Sciatic nerve (tissue), 2 donors: ENCODE results near the gene ANKRD34A. TPM values are rescaled to one million over a fixed set of nuclear protein-coding genes. Genes with fewer than 3 reads are reported as not detected.

Experiments
- ATAC-seq: fragments of 200-7000 bp; cut with Tn5 transposase; one replicate; pipeline ENCODE4 v1.9.1; 2020; ENCODE audit warnings: mild to moderate bottlenecking, moderate library complexity
- DNase-seq: peaks from one replicate; pipeline ENCODE4 v3.0.0-alpha.2; 2020; ENCODE audit warnings: low spot score
- intact Hi-C: fragments of 100-400 bp; cut with DNase I; formaldehyde crosslinking; loops from one replicate; pipeline ENCODE4 v1.14.2; 2022
- total RNA-seq: library from RNA; stranded (reverse); fragmentation: NEBNext Ultra II Directional; extraction: Animal tissue kit (Norgen Biotek cat#: 25700); gene quantifications from one replicate; pipeline ENCODE4 v1.2.1, GENCODE V29; 2021
- donor health status: DM: no; HTN: no; CAD: no.
- donor health status: DM: no; HTN: no; CAD: no.

The ANKRD34A gene
- 1.2 TPM for total RNA-seq

- intact Hi-C loops: no loop called here
- ATAC-seq (peak; percentile 90), DNase-seq (peak; percentile 97)
Observed at GRCh38 chr1:145964328-145965118, at the start of gene ANKRD34A, which contains the start of gene POLR3GL. ANKRD34A (minus strand) TSS chr1:145964575; CDS start chr1:145961759, 2,816 bp downstream. POLR3GL (plus strand) TSS chr1:145964690; CDS start chr1:145974866, 10,176 bp downstream.

GRCh38 chr1:146013559-146013922 is 49.2 kb upstream of the ANKRD34A start:
- DNase-seq: no peak
- ATAC-seq: no peak
- intact Hi-C loops: loop anchor here (2.0 kb wide), 1 partner anchor 37 kb away; no protein-coding TSS in a partner anchor

GRCh38 chr1:146012703-146013558 is 48.6 kb upstream of the ANKRD34A start:
- intact Hi-C loops: loop anchor here (2.0 kb wide), 1 partner anchor 36 kb away; no protein-coding TSS in a partner anchor
- no peak for DNase-seq
- peak; percentile 73 for ATAC-seq

GRCh38 chr1:146010126-146010738 is 45.9 kb upstream of the ANKRD34A start:
- intact Hi-C loops: no loop called here
- ATAC-seq (no peak), DNase-seq (no peak)

GRCh38 chr1:146007489-146008133 is 43.2 kb upstream of the ANKRD34A start:
- no peak for DNase-seq

GRCh38 chr1:146001709-146002108 is 37.3 kb upstream of the ANKRD34A start:
- intact Hi-C loops: no loop called here
- ATAC-seq (no peak), DNase-seq (no peak)

More at GRCh38 chr1:146007489-146008133, 43.2 kb upstream of the ANKRD34A start:
- intact Hi-C loops: no loop called here
- peak; percentile 42 for ATAC-seq

- ATAC-seq: peak; percentile 18
- DNase-seq: no peak
Observed at GRCh38 chr1:145999321-146000024, 35.1 kb upstream of the ANKRD34A start.

GRCh38 chr1:145997718-145998023 is 33.3 kb upstream of the ANKRD34A start:
- ATAC-seq: no peak
- no peak for DNase-seq
- intact Hi-C loops: no loop called here

More at GRCh38 chr1:145999321-146000024, 35.1 kb upstream of the ANKRD34A start:
- intact Hi-C loops: no loop called here

GRCh38 chr1:145997016-145997717 is 32.8 kb upstream of the ANKRD34A start:
- no peak for DNase-seq
- intact Hi-C loops: no loop called here

GRCh38 chr1:145996433-145997015 is 32.1 kb upstream of the ANKRD34A start, which contains the start of gene TXNIP:
TXNIP (minus strand) TSS chr1:145996579; CDS start chr1:145996266, 313 bp downstream.
- DNase-seq (peak; percentile 99), ATAC-seq (peak; percentile 95)
- intact Hi-C loops: no loop called here

More at GRCh38 chr1:145997016-145997717, 32.8 kb upstream of the ANKRD34A start:
- peak; percentile 41 for ATAC-seq

GRCh38 chr1:145995964-145996432 is 31.6 kb upstream of the ANKRD34A start:
- intact Hi-C loops: no loop called here
- ATAC-seq (no peak), DNase-seq (no peak)

GRCh38 chr1:145995148-145995881 is 30.9 kb upstream of the ANKRD34A start:
- intact Hi-C loops: no loop called here
- ATAC-seq (no peak), DNase-seq (no peak)

- ATAC-seq (no peak), DNase-seq (no peak)
- intact Hi-C loops: no loop called here
Observed at GRCh38 chr1:145994391-145995120, 30.2 kb upstream of the ANKRD34A start.

- no peak for ATAC-seq
Observed at GRCh38 chr1:145993618-145994390, 29.4 kb upstream of the ANKRD34A start.

GRCh38 chr1:145992958-145993617 is 28.7 kb upstream of the ANKRD34A start:
- DNase-seq (no peak), ATAC-seq (no peak)
- intact Hi-C loops: no loop called here

More at GRCh38 chr1:145993618-145994390, 29.4 kb upstream of the ANKRD34A start:
- intact Hi-C loops: no loop called here
- no peak for DNase-seq
